ENCODE results near the gene ZNF530.
A peak's percentile ranks its signal among the peaks of the same experiment; 100 is the strongest.

The ZNF530 gene

DNA sequence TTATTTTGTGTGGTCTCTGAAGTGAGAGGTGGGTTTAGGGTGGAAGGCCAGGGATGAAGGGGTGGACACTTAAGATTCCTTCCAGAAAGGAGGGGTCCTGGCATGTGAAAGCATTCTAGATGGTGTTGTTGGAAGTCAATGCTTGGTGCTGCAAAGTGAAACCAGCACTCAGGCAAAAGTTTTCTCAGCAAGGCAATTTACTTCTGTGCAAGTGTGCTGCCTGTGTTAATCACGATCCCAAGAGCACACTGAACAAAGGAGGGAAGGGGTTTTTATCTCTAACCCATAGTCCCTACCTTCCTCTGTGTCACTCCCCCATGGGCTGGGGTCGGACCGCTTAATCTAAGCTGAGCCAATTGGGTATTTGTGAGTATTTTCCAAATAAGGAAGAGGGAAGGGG, 15.7 kb downstream of the ZNF530 start:
- no peak for DNase-seq (ENCODE audit: low spot score)

DNA sequence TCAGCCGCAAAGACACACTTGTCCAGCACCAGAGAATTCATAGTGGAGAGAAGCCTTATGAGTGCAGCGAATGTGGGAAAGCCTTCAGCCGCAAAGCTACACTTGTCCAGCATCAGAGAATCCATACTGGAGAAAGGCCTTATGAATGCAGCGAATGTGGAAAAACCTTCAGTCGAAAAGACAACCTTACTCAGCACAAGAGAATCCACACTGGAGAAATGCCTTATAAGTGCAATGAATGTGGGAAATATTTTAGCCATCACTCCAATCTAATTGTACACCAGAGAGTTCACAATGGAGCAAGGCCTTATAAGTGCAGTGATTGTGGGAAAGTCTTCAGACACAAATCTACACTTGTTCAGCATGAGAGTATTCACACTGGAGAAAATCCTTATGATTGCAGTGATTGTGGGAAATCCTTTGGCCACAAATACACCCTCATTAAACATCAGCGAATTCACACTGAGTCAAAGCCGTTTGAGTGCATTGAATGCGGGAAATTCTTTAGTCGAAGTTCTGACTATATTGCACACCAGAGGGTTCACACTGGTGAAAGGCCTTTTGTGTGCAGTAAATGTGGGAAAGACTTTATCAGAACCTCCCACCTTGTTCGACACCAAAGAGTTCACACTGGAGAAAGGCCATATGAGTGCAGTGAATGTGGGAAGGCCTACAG, 21.1 kb downstream of the ZNF530 start:
- no peak for DNase-seq (ENCODE audit: low spot score)

- DNase-seq (ENCODE audit: low spot score), result no peak
Measured at GRCh38 chr19:57623091-57623490, 23.4 kb downstream of the ZNF530 start.

DNA sequence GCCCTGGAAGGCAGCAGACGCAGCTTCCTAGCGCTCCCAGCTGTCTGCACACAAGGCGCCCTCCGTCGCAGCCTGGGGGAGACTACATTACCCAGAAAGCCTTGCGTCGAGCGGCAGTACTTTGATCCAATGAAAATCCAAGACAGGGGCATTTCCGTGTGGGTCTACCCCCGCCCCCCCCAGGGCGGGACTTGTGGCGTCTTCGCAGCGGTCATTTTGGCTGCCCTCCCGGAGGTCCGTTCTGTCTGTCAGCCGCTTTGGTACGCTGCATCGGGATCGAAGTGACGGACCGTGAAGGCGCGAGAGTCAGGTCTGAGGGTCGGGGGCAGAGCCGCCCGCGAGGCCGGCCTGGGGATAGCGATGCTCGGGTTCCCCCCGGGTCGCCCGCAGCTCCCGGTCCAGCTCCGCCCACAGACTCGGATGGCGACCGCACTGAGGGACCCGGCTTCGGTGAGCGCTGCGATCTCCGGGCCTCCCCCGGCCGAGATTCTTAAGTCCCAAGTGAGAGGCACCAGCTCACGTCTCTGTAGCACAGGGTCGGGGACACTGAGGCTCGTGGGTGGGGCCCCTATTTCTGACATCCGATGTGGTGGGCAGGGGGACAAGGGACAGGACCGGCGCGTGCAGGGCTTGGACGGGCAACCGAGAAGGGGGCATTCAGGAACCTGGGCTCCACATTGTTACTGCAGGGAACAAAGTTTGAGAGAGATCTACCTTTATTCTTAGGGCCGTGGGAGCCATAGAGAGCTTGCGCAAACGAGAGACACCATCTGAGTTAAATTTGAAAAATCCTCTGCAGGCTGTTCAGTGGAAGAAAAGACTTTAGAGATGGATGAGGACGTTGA, 33.5 kb downstream of the ZNF530 start, which contains the start of gene ZNF211:
ZNF211 (plus strand) TSS at position 182 of the 845 bp plus-strand sequence; CDS start at position 361, 179 bp downstream.
- peak; percentile 99 for DNase-seq (ENCODE audit: low spot score)

DNA sequence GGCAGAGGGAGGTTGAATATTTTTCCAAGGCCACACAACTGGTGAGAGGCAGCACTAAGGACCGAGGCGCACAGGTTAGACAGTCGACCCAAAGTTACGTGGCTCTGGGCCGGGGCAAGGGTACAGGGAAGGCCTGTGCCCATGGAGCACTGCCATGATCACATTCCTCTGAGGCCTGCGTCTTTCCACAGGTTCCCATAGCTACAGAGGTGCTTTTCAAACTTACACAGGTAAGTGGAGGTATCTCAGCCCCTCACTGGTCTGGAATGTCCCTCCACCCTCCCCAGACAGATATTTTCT, 34.1 kb downstream of the ZNF530 start:
- DNase-seq (ENCODE audit: low spot score), result no peak

- DNase-seq (ENCODE audit: low spot score), result no peak
Measured at GRCh38 chr19:57637379-57637778, 37.7 kb downstream of the ZNF530 start.

- no peak for DNase-seq (ENCODE audit: low spot score)
Measured at GRCh38 chr19:57641715-57642234, 42.1 kb downstream of the ZNF530 start.

GRCh38 chr19:57642396-57643046, 42.8 kb downstream of the ZNF530 start:
- DNase-seq (ENCODE audit: low spot score), result no peak

DNA sequence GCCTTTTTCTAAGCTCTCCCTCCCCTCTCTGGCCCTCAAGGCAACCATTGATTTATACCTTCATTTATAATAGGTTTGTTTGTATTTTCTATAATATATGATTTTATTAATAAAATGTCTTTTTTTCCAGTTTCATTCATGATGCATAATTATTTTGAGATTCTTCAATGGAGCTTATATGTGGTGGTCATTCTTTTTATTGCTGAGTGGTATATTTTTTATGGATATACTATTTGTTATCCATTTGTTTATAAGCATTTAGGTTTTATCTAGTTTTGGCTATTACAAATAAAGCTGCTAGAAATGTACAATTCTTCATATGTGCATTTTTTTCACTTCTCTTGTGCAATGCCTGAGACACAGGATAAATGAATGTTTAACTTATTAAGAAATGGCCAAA, 44.0 kb downstream of the ZNF530 start:
- DNase-seq (ENCODE audit: low spot score), result no peak

DNA sequence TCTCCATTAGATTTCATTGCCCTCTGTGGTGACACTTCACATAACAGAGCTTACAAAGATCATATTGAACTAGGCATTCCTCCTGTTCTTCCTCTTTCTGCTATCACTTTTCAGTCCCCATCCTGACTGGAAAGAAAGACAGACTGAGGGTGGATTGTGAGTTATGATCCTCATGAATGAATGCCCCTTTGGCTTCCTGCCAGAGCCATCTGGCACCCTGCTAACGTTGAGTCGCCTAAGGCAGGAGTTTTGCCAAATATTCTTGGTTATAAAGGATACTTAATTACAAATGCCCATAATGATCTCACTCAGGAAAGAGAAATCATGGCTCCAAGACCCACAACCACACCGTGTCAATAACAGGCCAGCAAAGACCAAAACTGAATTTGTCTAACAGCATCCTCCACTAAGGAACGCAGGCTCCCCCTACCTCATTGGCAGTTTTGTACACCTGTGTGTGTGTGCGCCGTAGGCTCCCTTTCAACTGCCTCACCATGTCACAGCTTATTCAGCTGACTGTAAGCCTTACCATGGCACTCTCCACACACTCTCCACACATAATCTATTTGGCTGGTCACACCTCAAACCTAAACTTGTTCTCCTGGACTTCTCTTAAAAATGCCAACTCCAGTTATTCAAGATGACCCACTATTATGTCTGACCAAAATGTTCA, 48.8 kb downstream of the ZNF530 start:
- DNase-seq (ENCODE audit: low spot score), result no peak

DNA sequence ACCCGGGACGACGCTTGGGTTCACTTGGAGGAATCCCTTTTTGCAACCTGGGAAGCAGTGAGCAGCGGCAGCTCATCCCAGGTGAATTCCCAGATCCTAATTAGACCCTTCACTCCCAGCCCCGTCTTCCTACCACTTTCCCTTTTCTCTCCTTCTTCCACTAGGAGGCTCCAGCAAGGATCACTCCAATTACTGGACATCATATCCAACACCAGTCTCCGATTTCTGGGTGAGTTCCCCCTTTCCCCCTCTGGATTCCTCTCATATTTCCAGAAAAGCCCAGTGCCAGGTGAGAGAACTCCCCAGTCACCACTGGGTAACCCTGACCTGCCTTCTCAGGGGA, 51.9 kb downstream of the ZNF530 start:
- DNase-seq (ENCODE audit: low spot score), result no peak

GRCh38 chr19:57653689-57654088, 54.0 kb downstream of the ZNF530 start:
- no peak for DNase-seq (ENCODE audit: low spot score)

DNA sequence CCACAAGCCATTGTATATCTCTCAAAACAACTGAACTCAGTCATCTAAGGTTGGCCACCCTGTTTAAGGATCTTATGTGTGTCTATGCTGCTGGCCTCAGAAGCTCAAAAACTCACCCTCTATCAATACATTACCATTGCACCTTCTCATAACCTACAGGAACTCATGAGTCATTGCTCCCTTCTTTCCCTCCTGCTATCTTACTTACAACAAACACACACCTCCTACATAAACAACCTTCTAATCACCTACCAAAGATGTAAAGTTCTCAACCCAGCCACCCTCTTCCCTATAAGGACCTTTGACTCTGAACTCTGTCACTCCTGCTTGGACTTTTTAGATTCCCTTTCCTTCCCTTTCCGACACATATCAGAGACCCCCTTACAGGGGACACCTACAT, 55.8 kb downstream of the ZNF530 start:
- no peak for DNase-seq (ENCODE audit: low spot score)

DNA sequence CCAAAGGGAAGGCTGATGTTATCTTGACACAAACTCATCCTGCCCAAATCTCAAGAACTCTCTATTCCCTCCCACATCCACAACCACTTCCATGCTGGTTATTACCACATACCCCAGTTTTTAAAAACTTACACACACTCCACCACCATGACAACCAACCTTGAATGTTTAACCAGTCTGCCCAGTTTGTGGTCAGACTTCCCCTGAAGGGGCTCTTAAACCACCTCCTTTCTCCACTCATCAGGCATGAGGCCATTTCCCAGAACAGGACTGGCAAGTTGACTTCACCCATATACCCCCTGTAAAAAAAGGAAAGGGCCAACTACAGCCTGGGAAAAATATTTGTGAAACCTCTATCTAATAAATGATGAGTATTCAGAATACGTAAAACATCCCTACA, 56.7 kb downstream of the ZNF530 start:
- no peak for DNase-seq (ENCODE audit: low spot score)

Data from AG20443 (cell line).